ENCODE results near the gene RNF207.

DNA sequence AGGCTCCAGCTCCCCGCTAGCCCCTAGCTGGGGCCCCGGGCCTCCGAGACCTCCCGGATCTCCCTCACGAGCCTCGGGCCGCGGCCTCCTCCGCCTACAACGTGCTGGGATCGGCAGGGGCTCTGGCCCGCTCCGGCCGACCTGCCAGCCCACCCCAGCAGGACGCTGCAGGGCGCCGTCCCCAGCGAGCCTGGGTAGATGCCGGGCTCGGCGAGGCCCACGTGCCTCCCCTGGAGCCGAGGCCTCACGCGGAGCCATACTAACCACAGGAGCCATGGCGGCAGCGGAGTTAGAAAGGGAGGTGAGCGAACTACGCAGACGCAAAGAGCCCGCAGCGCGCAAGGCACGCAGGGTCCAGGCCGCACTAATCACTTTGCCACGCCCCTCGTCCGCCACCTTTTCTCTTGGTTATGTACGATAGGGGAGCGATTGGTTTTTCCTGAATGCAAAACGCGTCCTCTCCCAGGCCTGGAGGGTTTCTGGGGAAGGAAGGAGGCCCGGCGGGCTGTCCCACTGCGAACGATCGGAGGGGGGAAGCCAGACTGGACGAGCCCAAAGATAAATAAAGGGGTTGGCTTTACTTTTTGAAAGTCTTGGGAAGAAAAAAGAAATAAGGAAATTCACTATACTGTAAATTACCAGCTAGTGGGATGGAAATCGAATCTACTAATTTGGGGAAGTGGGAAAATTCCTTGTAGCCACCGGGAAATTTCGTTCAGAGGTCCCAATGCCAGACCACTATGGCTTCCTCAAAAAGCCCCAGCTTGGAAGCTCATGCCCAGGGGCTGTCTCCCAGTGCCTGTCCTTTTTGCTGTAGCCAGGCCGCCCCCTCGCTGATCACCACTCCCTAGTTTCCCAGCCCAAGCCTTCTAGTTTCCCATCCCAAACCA, 6.4 kb upstream of the RNF207 start, which contains the start of gene RPL22:
- TF ChIP-seq, protein P1, sequence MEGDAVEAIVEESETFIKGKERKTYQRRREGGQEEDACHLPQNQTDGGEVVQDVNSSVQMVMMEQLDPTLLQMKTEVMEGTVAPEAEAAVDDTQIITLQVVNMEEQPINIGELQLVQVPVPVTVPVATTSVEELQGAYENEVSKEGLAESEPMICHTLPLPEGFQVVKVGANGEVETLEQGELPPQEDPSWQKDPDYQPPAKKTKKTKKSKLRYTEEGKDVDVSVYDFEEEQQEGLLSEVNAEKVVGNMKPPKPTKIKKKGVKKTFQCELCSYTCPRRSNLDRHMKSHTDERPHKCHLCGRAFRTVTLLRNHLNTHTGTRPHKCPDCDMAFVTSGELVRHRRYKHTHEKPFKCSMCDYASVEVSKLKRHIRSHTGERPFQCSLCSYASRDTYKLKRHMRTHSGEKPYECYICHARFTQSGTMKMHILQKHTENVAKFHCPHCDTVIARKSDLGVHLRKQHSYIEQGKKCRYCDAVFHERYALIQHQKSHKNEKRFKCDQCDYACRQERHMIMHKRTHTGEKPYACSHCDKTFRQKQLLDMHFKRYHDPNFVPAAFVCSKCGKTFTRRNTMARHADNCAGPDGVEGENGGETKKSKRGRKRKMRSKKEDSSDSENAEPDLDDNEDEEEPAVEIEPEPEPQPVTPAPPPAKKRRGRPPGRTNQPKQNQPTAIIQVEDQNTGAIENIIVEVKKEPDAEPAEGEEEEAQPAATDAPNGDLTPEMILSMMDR (IDR thresholded peaks at IDR 0.05): no peak
- TF ChIP-seq POLR2A (IDR thresholded peaks at IDR 0.05) (no peak), POLR2AphosphoS5 (IDR thresholded peaks at IDR 0.05) (peak; percentile 87 to 96 (median 90))
